A549 (cell line): ENCODE data around the gene RERE. TPM values are rescaled to one million over a fixed set of nuclear protein-coding genes. Genes with fewer than 3 reads are reported as not detected.

Experiments
- ATAC-seq, 2 experiments: fragments of 200-7000 bp in 1 of 2; fragments of >200 bp in 1 of 2; cut with Nextera tagmentation in 1 of 2; cut with Tn5 transposase in 1 of 2; 3 replicates each; pipeline versions ENCODE4 v1.8.0 to v1.9.1; 2018 to 2020; ENCODE audit warnings: mild to moderate bottlenecking in 1 of 2, moderate library complexity in 1 of 2
- CTCF ChIA-PET: fragments of 300-600 bp; sonication (Branson Sonifier 250); formaldehyde crosslinking; extraction: SDS; loops from one replicate; lab custom pipeline; 2021; ENCODE audit warnings: antibody characterized with exemption, inconsistent platforms; lab: Yijun Ruan, JAX
- POLR2A ChIA-PET: fragments of 350-600 bp; formaldehyde crosslinking; extraction: SDS; loops from one replicate; lab custom pipeline; 2021; ENCODE audit warnings: antibody characterized with exemption, inconsistent platforms; lab: Yijun Ruan, JAX
- DNase-seq, 2 experiments: peaks; one replicate each; pipeline versions ENCODE4 v3.0.0 to v3.0.0-alpha.2; 2011 to 2016; ENCODE audit warnings: low read depth in 1 of 2, low spot score in 1 of 2
- FAIRE-seq: peaks from 2 replicates; lab custom pipeline; 2011; peaks lifted over from hg19 to GRCh38; lab: Jason Lieb, UNC
- H3K27ac ChIP-seq, 2 experiments: fragments of >200 bp; sonication (Bioruptor Twin); formaldehyde crosslinking; 3 replicates each; pipeline ENCODE4 v1.5.1; 2016 to 2017
- H3K4me1 ChIP-seq: fragments of >200 bp; sonication (Bioruptor Twin); formaldehyde crosslinking; 3 replicates; pipeline ENCODE4 v1.6.1; 2016
- H3K4me2 ChIP-seq: fragments of >200 bp; sonication (Bioruptor Twin); formaldehyde crosslinking; 3 replicates; pipeline ENCODE4 v1.6.1; 2016
- H3K4me3 ChIP-seq: fragments of >200 bp; sonication (Bioruptor Twin); formaldehyde crosslinking; 3 replicates; pipeline ENCODE4 v1.5.1; 2016
- H3K9me3 ChIP-seq: fragments of >200 bp; sonication (Bioruptor Twin); formaldehyde crosslinking; 3 replicates; pipeline ENCODE4 v1.6.1; 2016
- ATOH8 ChIP-seq: fragments of 250-450 bp; sonication (Bioruptor Pico); IDR thresholded peaks from 2 replicates; pipeline ENCODE4 v1.5.0; 2020; ENCODE audit warnings: low read depth, mild to moderate bottlenecking, moderate library complexity
- BHLHE40 ChIP-seq: IDR thresholded peaks from 2 replicates; pipeline ENCODE4 v1.6.1; 2012; ENCODE audit warnings: low read depth, low read length, inconsistent platforms
- CBX2 ChIP-seq: fragments of 200-600 bp; sonication (generic); IDR thresholded peaks from 2 replicates; pipeline ENCODE4 v1.6.1; 2016; ENCODE audit warnings: low read depth, mild to moderate bottlenecking, borderline replicate concordance
- CEBPB ChIP-seq, 2 experiments: fragments of >200 bp in 1 of 2; sonication (Bioruptor Twin) in 1 of 2; formaldehyde crosslinking in 1 of 2; IDR thresholded peaks; 2 replicates each; pipeline ENCODE4 v1.6.1; 2012 to 2016
- CHD4 ChIP-seq: fragments of 200-600 bp; sonication (generic); IDR thresholded peaks from 2 replicates; pipeline ENCODE4 v1.6.1; 2016; ENCODE audit warnings: antibody characterized with exemption, mild to moderate bottlenecking, borderline replicate concordance
- CTCF ChIP-seq: fragments of >200 bp; sonication (Bioruptor Twin); formaldehyde crosslinking; IDR thresholded peaks from 3 replicates; pipeline ENCODE4 v1.5.1; 2016
- EHF ChIP-seq: fragments of 250-450 bp; sonication (Bioruptor Pico); IDR thresholded peaks from 2 replicates; pipeline ENCODE4 v1.5.0; 2020; ENCODE audit warnings: mild to moderate bottlenecking
- EHMT2 ChIP-seq: fragments of 200-600 bp; sonication (generic); IDR thresholded peaks from 2 replicates; pipeline ENCODE4 v1.6.1; 2016; ENCODE audit warnings: antibody characterized with exemption, low read depth, mild to moderate bottlenecking, moderate library complexity
- EP300 ChIP-seq, 2 experiments: fragments of >200 bp; sonication (Bioruptor Twin); formaldehyde crosslinking; IDR thresholded peaks; 2 replicates in 1 of 2; 3 replicates in 1 of 2; pipeline ENCODE4 v1.6.1; 2016 to 2017
- ESRRA ChIP-seq: fragments of 150-350 bp; IDR thresholded peaks from 2 replicates; pipeline ENCODE4 v1.6.1; 2014; ENCODE audit warnings: mild to moderate bottlenecking, low read length, borderline replicate concordance
- FOSB ChIP-seq: fragments of 250-450 bp; sonication (Bioruptor Pico); IDR thresholded peaks from 2 replicates; pipeline ENCODE4 v1.5.0; 2020; ENCODE audit warnings: mild to moderate bottlenecking, moderate library complexity
- GATA3 ChIP-seq: IDR thresholded peaks from 2 replicates; pipeline ENCODE4 v1.6.1; 2012; ENCODE audit warnings: borderline replicate concordance
- HDAC2 ChIP-seq: fragments of 200-600 bp; sonication (generic); IDR thresholded peaks from 2 replicates; pipeline ENCODE4 v1.6.1; 2016
- HES2 ChIP-seq: fragments of >200 bp; sonication (Bioruptor Twin); formaldehyde crosslinking; IDR thresholded peaks from 2 replicates; pipeline ENCODE4 v1.6.1; 2016
- JUN ChIP-seq, 2 experiments: fragments of >200 bp; sonication (Bioruptor Twin); formaldehyde crosslinking; IDR thresholded peaks; 2 replicates in 1 of 2; 3 replicates in 1 of 2; pipeline ENCODE4 v1.6.1; 2016 to 2017
- JUNB ChIP-seq: fragments of >200 bp; sonication (Bioruptor Twin); formaldehyde crosslinking; IDR thresholded peaks from 2 replicates; pipeline ENCODE4 v1.6.1; 2016
- KDM1A ChIP-seq: fragments of 200-600 bp; sonication (generic); IDR thresholded peaks from 2 replicates; pipeline ENCODE4 v1.6.1; 2016; ENCODE audit warnings: low read depth, mild to moderate bottlenecking
- MAZ ChIP-seq: fragments of 150-350 bp; IDR thresholded peaks from 2 replicates; pipeline ENCODE4 v1.6.1; 2014; ENCODE audit warnings: antibody characterized with exemption, low read depth, low read length, borderline replicate concordance
- NPAS2 ChIP-seq: fragments of 250-450 bp; sonication (Bioruptor Pico); IDR thresholded peaks from 2 replicates; pipeline ENCODE4 v1.8.0; 2022; ENCODE audit warnings: mild to moderate bottlenecking, moderate library complexity, borderline replicate concordance
- PHF8 ChIP-seq: fragments of 200-600 bp; sonication (generic); IDR thresholded peaks from 2 replicates; pipeline ENCODE4 v1.6.1; 2016; ENCODE audit warnings: low read depth, mild to moderate bottlenecking, antibody characterized with exemption, moderate library complexity, borderline replicate concordance
- RCOR1 ChIP-seq: fragments of 150-350 bp; IDR thresholded peaks from 2 replicates; pipeline ENCODE4 v1.6.1; 2014; ENCODE audit warnings: antibody characterized with exemption, low read length, low read depth
- SMC3 ChIP-seq: fragments of >200 bp; sonication (Bioruptor Twin); formaldehyde crosslinking; IDR thresholded peaks from 3 replicates; pipeline ENCODE4 v1.6.1; 2018; ENCODE audit warnings: inconsistent platforms
- USF2 ChIP-seq: fragments of 450-650 bp; IDR thresholded peaks from 2 replicates; pipeline ENCODE4 v1.6.1; 2014; ENCODE audit warnings: antibody characterized with exemption
- ZC3H11A ChIP-seq: fragments of 450-650 bp; IDR thresholded peaks from 2 replicates; pipeline ENCODE4 v1.6.1; 2014; ENCODE audit warnings: antibody characterized with exemption, mild to moderate bottlenecking
- ZNF302 ChIP-seq: fragments of 250-450 bp; sonication (Bioruptor Pico); IDR thresholded peaks from 2 replicates; pipeline ENCODE4 v1.9.0; 2021; ENCODE audit warnings: inconsistent platforms, mild to moderate bottlenecking, moderate library complexity
- WGBS: methylation state at CpG from one replicate; pipeline ENCODE4 v1.1.6; 2017; ENCODE audit errors: missing lambda C conversion rate; 5-methylcytosine and 5-hydroxymethylcytosine counted together
- polyA plus RNA-seq, 4 experiments: library from polyadenylated mRNA; depleted of rRNA in 3 of 4; stranded (reverse); fragments of >200 nt; fragmentation: RNase III in 1 of 4; extraction: RNeasy Plus Mini Kit Qiagen cat#74134 plus additional on column Dnase treatment in 1 of 4; gene quantifications; 2 replicates in 3 of 4; 3 replicates in 1 of 4; pipeline ENCODE4 v1.2.3, GENCODE V29; 2011 to 2017

Gene RERE
- polyA plus RNA-seq, 2 of the 4 experiments (the other 2 are of a cell fraction): 12.6 to 28.6 TPM

- FAIRE-seq: no peak
- no peaks in the 10 kb centered on the region for H3K9me3 ChIP-seq
- no peak for TF ChIP-seq NPAS2 (CRISPR knock-in tag)
- TF ChIP-seq EHF (CRISPR knock-in tag): no peak
- TF ChIP-seq JUNB: no peak
- no peak for TF ChIP-seq ESRRA
- TF ChIP-seq EHMT2: no peak
- no peak for TF ChIP-seq HES2
- no peak for TF ChIP-seq MAZ
- TF ChIP-seq ZNF302 (CRISPR knock-in tag): no peak
- no peak for TF ChIP-seq USF2
- no peak for TF ChIP-seq FOSB
- no peak for TF ChIP-seq ATOH8 (CRISPR knock-in tag)
- TF ChIP-seq BHLHE40: no peak
- no peak for TF ChIP-seq EP300 (IDR thresholded peaks at IDR 0.05)
- TF ChIP-seq JUN (IDR thresholded peaks at IDR 0.05): no peak
- no peak for TF ChIP-seq SMC3
- no peak for TF ChIP-seq HDAC2
- no peak for TF ChIP-seq ZC3H11A
- no peak for TF ChIP-seq RCOR1
- no peak for TF ChIP-seq CHD4
- no peak for TF ChIP-seq GATA3
- TF ChIP-seq, all 56 proteins: peak for 0
- Histone ChIP-seq H3K4me2 (no peak overlapping the region), H3K4me1 (peaks cover 27% of the 10 kb centered on the region), H3K27ac (no peak overlapping the region), H3K4me3 (no peak overlapping the region)
- CTCF ChIA-PET: interaction anchor here (1.0 to 1.5 kb wide), 2 partner anchors 45 to 77 kb away, joined by 3 to 4 read pairs; no protein-coding TSS in a partner anchor
- ATAC-seq (no peak), DNase-seq (no peak)
- POLR2A ChIA-PET: interaction anchor here (0.6 kb wide), 1 partner anchor 10 kb away, joined by 3 read pairs; no protein-coding TSS in a partner anchor
- WGBS: 88% methylated on average over 3 of the region's 3 CpGs
Observed at GRCh38 chr1:8646996-8647395, 170.4 kb downstream of the RERE start.

- FAIRE-seq: no peak
- no peak for DNase-seq
- WGBS: 92% methylated on average over 6 of the region's 6 CpGs
Observed at GRCh38 chr1:8646189-8646588, 171.3 kb downstream of the RERE start.

GRCh38 chr1:8643542-8644536 is 173.6 kb downstream of the RERE start:
- whole genome bisulfite sequencing: 82% methylated on average over 6 of the region's 6 CpGs
- 0 out of 6 replicates have a peak overlapping the region, but pooled peaks of 1 of the 2 experiments have one; percentile 30 for H3K27ac ChIP-seq
- H3K9me3 ChIP-seq: no peaks in the 10 kb centered on the region
- peak in 1 of 2 experiments; percentile 36; a peak in 1 of 4 replicates for TF ChIP-seq CEBPB (IDR thresholded peaks at IDR 0.05)
- TF ChIP-seq CTCF: no peak
- ChIA-PET POLR2A (no interaction called here), CTCF (no interaction called here)
- no peak for FAIRE-seq
- H3K4me2 ChIP-seq: peak overlapping the region; percentile 45
- peaks cover 21% of the 10 kb centered on the region for H3K4me1 ChIP-seq
- no peak overlapping the region for H3K4me3 ChIP-seq
- DNase-seq: no peak
- ATAC-seq: peak in 1 of 2 experiments; percentile 47; a peak in 2 of 6 replicates

More at GRCh38 chr1:8646189-8646588, 171.3 kb downstream of the RERE start:
- H3K4me3 ChIP-seq: no peak overlapping the region
- H3K9me3 ChIP-seq: no peaks in the 10 kb centered on the region
- no peak for ATAC-seq
- ChIA-PET POLR2A (no interaction called here), CTCF (interaction anchor here (1.2 kb wide), 1 partner anchor 25 kb away, joined by 3 read pairs; no protein-coding TSS in a partner anchor)
- no peak for TF ChIP-seq PHF8
- TF ChIP-seq JUNB: no peak
- TF ChIP-seq CBX2: no peak
- no peak for TF ChIP-seq KDM1A
- H3K4me1 ChIP-seq: peaks cover 21% of the 10 kb centered on the region
- no peak overlapping the region for H3K27ac ChIP-seq
- H3K4me2 ChIP-seq: no peak overlapping the region
